IMR-90 (cell line): ENCODE measurements around the gene NUDCD3. TPM values are rescaled to one million over a fixed set of nuclear protein-coding genes. Genes with fewer than 3 reads are reported as not detected.

Source experiments
- ATAC-seq: fragments of 200-7000 bp; cut with Tn5 transposase; 2 replicates; pipeline ENCODE4 v1.9.1; 2020; ENCODE audit warnings: low read depth, mild to moderate bottlenecking, moderate library complexity
- BruUV-seq: library from RNA; stranded (reverse); fragments of 400-500 nt; replicated peaks from 2 replicates; lab custom pipeline; 2021; lab: Mats Ljungman, UMichigan
- CTCF ChIA-PET: fragments of 300-600 bp; formaldehyde crosslinking; extraction: SDS; loops from one replicate; lab custom pipeline; 2021; ENCODE audit warnings: antibody characterized with exemption; lab: Yijun Ruan, JAX
- POLR2A ChIA-PET: fragments of 300-600 bp; sonication (Branson Sonifier 250); formaldehyde crosslinking; loops from one replicate; lab custom pipeline; 2022; ENCODE audit warnings: antibody characterized with exemption; ENCODE audit not compliant: unreplicated experiment; lab: Charles Lee
- DNase-seq: peaks from one replicate; pipeline ENCODE4 v3.0.0; 2013
- H2AFZ ChIP-seq: replicated peaks from 2 replicates; pipeline ENCODE3; 2013; ENCODE audit warnings: low read length, mild to moderate bottlenecking; ENCODE audit not compliant: poor library complexity
- H2AK5ac ChIP-seq: 2 replicates; pipeline ENCODE4 v1.6.1; 2013; ENCODE audit warnings: low read depth, low read length, inconsistent platforms
- H2AK9ac ChIP-seq: replicated peaks from 2 replicates; pipeline ENCODE3; 2013; ENCODE audit warnings: mild to moderate bottlenecking, low read depth, low read length, moderate library complexity; ENCODE audit not compliant: poor library complexity
- H2BK120ac ChIP-seq: 2 replicates; pipeline ENCODE4 v1.6.1; 2013; ENCODE audit warnings: low read depth, low read length, inconsistent platforms
- H2BK15ac ChIP-seq: 3 replicates; pipeline ENCODE4 v1.6.1; 2013; ENCODE audit warnings: low read depth, low read length, inconsistent platforms
- H2BK20ac ChIP-seq: 2 replicates; pipeline ENCODE4 v1.6.1; 2013; ENCODE audit warnings: low read depth, mild to moderate bottlenecking, inconsistent platforms, low read length, moderate library complexity
- H2BK5ac ChIP-seq: 2 replicates; pipeline ENCODE4 v1.6.1; 2013; ENCODE audit warnings: mild to moderate bottlenecking, low read depth, low read length, inconsistent platforms; ENCODE audit not compliant: poor library complexity, severe bottlenecking
- H3K14ac ChIP-seq: replicated peaks from 2 replicates; pipeline ENCODE4 v1.6.1; 2013; ENCODE audit warnings: low read depth, low read length, inconsistent platforms
- H3K18ac ChIP-seq: 2 replicates; pipeline ENCODE4 v1.6.1; 2013; ENCODE audit warnings: low read depth, low read length, control low read depth
- H3K23ac ChIP-seq: 2 replicates; pipeline ENCODE4 v1.6.1; 2013; ENCODE audit warnings: low read depth, low read length, inconsistent platforms
- H3K27ac ChIP-seq: 2 replicates; pipeline ENCODE4 v1.5.1; 2013; ENCODE audit warnings: mild to moderate bottlenecking, control low read depth, low read length; ENCODE audit not compliant: insufficient read depth
- H3K27me3 ChIP-seq: 2 replicates; pipeline ENCODE4 v1.6.1; 2013; ENCODE audit warnings: low read length; ENCODE audit not compliant: control insufficient read depth, insufficient read depth
- H3K36me3 ChIP-seq: 2 replicates; pipeline ENCODE4 v1.6.1; 2013; ENCODE audit warnings: low read length, mixed read lengths; ENCODE audit not compliant: control insufficient read depth, insufficient read depth
- H3K4ac ChIP-seq: 2 replicates; pipeline ENCODE4 v1.6.1; 2013; ENCODE audit warnings: low read depth, low read length, inconsistent platforms
- H3K4me1 ChIP-seq: 2 replicates; pipeline ENCODE4 v1.6.1; 2013; ENCODE audit warnings: low read length, mixed read lengths; ENCODE audit not compliant: control insufficient read depth, insufficient read depth
- H3K4me2 ChIP-seq: 2 replicates; pipeline ENCODE4 v1.6.1; 2013; ENCODE audit warnings: low read depth, mild to moderate bottlenecking, control low read depth, low read length, moderate library complexity
- H3K4me3 ChIP-seq: 2 replicates; pipeline ENCODE4 v1.5.1; 2013; ENCODE audit warnings: low read depth, mild to moderate bottlenecking, control low read depth, low read length, moderate library complexity; ENCODE audit not compliant: insufficient read depth
- H3K56ac ChIP-seq: 2 replicates; pipeline ENCODE4 v1.6.1; 2013; ENCODE audit warnings: low read length, inconsistent platforms; ENCODE audit not compliant: insufficient read depth; ENCODE audit errors: extremely low read depth
- H3K79me1 ChIP-seq, 2 experiments: 2 replicates each; pipeline ENCODE4 v1.6.1; 2013; ENCODE audit warnings: low read length in 2 of 2, inconsistent platforms in 1 of 2, low read depth in 1 of 2
- H3K9ac ChIP-seq: 2 replicates; pipeline ENCODE4 v1.6.1; 2013; ENCODE audit warnings: low read depth, low read length, control low read depth
- H3K9me1 ChIP-seq: 2 replicates; pipeline ENCODE4 v1.6.1; 2013; ENCODE audit warnings: low read length, inconsistent platforms; ENCODE audit not compliant: insufficient read depth
- H3K9me3 ChIP-seq: 2 replicates; pipeline ENCODE4 v1.6.1; 2013; ENCODE audit warnings: low read length; ENCODE audit not compliant: control insufficient read depth, insufficient read depth
- H4K20me1 ChIP-seq: 2 replicates; pipeline ENCODE4 v1.6.1; 2013; ENCODE audit warnings: low read length, inconsistent platforms; ENCODE audit not compliant: insufficient read depth
- H4K5ac ChIP-seq: 2 replicates; pipeline ENCODE4 v1.6.1; 2013; ENCODE audit warnings: mild to moderate bottlenecking, low read depth, low read length, control low read depth
- H4K8ac ChIP-seq, 2 experiments: 2 replicates each; pipeline ENCODE4 v1.6.1; 2013; ENCODE audit warnings: low read depth in 2 of 2, low read length in 2 of 2, control low read depth in 1 of 2, inconsistent platforms in 1 of 2
- H4K91ac ChIP-seq: 2 replicates; pipeline ENCODE4 v1.6.1; 2013; ENCODE audit warnings: low read depth, low read length, inconsistent platforms; ENCODE audit not compliant: insufficient read depth
- BHLHE40 ChIP-seq: fragments of 150-350 bp; IDR thresholded peaks from 2 replicates; pipeline ENCODE4 v1.6.1; 2016; ENCODE audit warnings: mild to moderate bottlenecking, low read depth, low read length
- MAFK ChIP-seq: IDR thresholded peaks from 2 replicates; pipeline ENCODE4 v1.6.1; 2012; ENCODE audit warnings: low read depth, low read length, improper control_type of control experiment
- MXI1 ChIP-seq: IDR thresholded peaks from 2 replicates; pipeline ENCODE4 v1.6.1; 2012; ENCODE audit warnings: low read depth, mild to moderate bottlenecking, low read length, moderate library complexity, borderline replicate concordance
- NFE2L2 ChIP-seq: fragments of 150-350 bp; IDR thresholded peaks from 2 replicates; pipeline ENCODE4 v1.6.1; 2016; ENCODE audit warnings: low read depth, mild to moderate bottlenecking, low read length
- POLR2A ChIP-seq: IDR thresholded peaks from 2 replicates; pipeline ENCODE4 v1.6.1; 2012; ENCODE audit warnings: mild to moderate bottlenecking, low read depth, low read length
- RAD21 ChIP-seq: IDR thresholded peaks from 2 replicates; pipeline ENCODE4 v1.6.1; 2012; ENCODE audit warnings: low read length, improper control_type of control experiment
- USF2 ChIP-seq: fragments of 150-350 bp; IDR thresholded peaks from 2 replicates; pipeline ENCODE4 v1.6.1; 2017; ENCODE audit warnings: mild to moderate bottlenecking, antibody characterized with exemption, low read length, low read depth
- WGBS, 2 experiments: methylation state at CpG; one replicate each; pipeline versions ENCODE4 v1.1.5 to v1.1.7; 2013; ENCODE audit warnings: missing lambda C conversion rate in 2 of 2; ENCODE audit not compliant: insufficient read length in 1 of 2; ENCODE audit errors: extremely low coverage in 2 of 2; 5-methylcytosine and 5-hydroxymethylcytosine counted together
- dilution Hi-C: fragments of 300-500 bp; cut with HindIII; formaldehyde crosslinking; loops from one replicate; pipeline ENCODE4 v1.14.3; 2018; ENCODE audit warnings: low sequenced_read_pairs; ENCODE audit not compliant: unreplicated experiment
- in situ Hi-C: fragments of 300-500 bp; cut with MboI; formaldehyde crosslinking; loops from 3 replicates; pipeline ENCODE4 v1.14.3; 2019; ENCODE audit warnings: low sequenced_read_pairs, inconsistent platforms, mixed read lengths
- intact Hi-C: fragments of 100-400 bp; cut with micrococcal nuclease; formaldehyde crosslinking; loops from 2 replicates; pipeline ENCODE4 v1.10.0; 2022
- polyA plus RNA-seq, 3 experiments: library from polyadenylated mRNA; depleted of rRNA; stranded (reverse); fragments of >200 nt; gene quantifications; 2 replicates each; pipeline ENCODE4 v1.2.3, GENCODE V29; 2012; ENCODE audit warnings: low replicate concordance in 1 of 3
- total RNA-seq: library from RNA; depleted of rRNA; stranded (reverse); fragments of >200 nt; gene quantifications from 2 replicates; pipeline ENCODE4 v1.2.3, GENCODE V29; 2012

NUDCD3 gene
- total and polyA plus RNA-seq, 2 of the 4 experiments (the other 2 are of a cell fraction) = 49.5 to 76.0 TPM

DNA sequence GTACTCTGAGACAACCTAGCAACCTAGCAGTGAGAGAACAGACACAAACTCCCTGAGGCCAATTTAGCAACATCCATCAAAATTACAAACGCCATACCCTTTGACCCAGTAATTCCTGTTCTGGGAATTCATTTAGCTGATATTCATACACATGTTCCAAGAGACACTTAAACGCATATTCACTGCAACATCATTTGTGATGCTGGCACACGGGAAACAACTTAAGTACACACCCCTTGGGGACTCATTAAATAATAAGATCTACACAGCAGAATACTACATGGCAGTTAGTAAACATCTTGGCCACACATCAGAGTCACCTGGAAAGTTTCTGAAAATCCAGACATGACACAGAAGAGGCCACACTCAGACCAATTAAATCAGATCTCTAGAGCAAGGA, 17.6 kb downstream of the NUDCD3 start:
- 71% methylated on average over 1 of the region's 3 CpGs; no CpG with 5 or more reads in 1 of the 2 experiments for WGBS, 2 experiments
- no peak overlapping the region for H2BK15ac ChIP-seq
- no peak for TF ChIP-seq MXI1
- TF ChIP-seq POLR2A = no peak
- no peak for TF ChIP-seq MAFK
- TF ChIP-seq RAD21 = no peak
- no peak for TF ChIP-seq NFE2L2
- no peak for TF ChIP-seq USF2
- no peak for TF ChIP-seq BHLHE40
- no peak overlapping the region for H4K8ac ChIP-seq
- no peak overlapping the region for H2AK5ac ChIP-seq
- H3K27ac ChIP-seq = no peak overlapping the region
- H3K56ac ChIP-seq = no peak overlapping the region
- H3K23ac ChIP-seq = no peak overlapping the region
- intact Hi-C loops (no loop called here), in situ Hi-C loops (no loop called here), dilution Hi-C loops (no loop called here)
- H2AK9ac ChIP-seq = no peak overlapping the region
- H3K14ac ChIP-seq = no peak overlapping the region
- BruUV-seq = no TSS peak
- no peak overlapping the region for H3K9ac ChIP-seq
- H3K9me1 ChIP-seq = peaks cover 14% of the 10 kb centered on the region
- H2BK5ac ChIP-seq = no peak overlapping the region
- H4K5ac ChIP-seq = no peak overlapping the region
- CTCF ChIA-PET = interaction anchor here (0.8 kb wide), 1 partner anchor 92 kb away, joined by 3 read pairs; no protein-coding TSS in a partner anchor
- peaks cover 22% of the 10 kb centered on the region for H3K36me3 ChIP-seq
- DNase-seq = no peak
- no peak overlapping the region for H2BK120ac ChIP-seq
- peaks cover 34% of the 10 kb centered on the region; the same call in 1 of the 2 replicates for H4K20me1 ChIP-seq
- no peaks in the 10 kb centered on the region for H3K27me3 ChIP-seq
- H3K9me3 ChIP-seq = no peaks in the 10 kb centered on the region
- H3K4me3 ChIP-seq = no peak overlapping the region
- no peak overlapping the region for H3K4me2 ChIP-seq
- ATAC-seq = no peak
- H3K79me1 ChIP-seq = peaks cover 47 to 83% of the 10 kb centered on the region in 2 experiments
- H3K18ac ChIP-seq = no peak overlapping the region
- no peak overlapping the region for H2AFZ ChIP-seq
- POLR2A ChIA-PET = no interaction called here
- H2BK20ac ChIP-seq = no peak overlapping the region
- peaks cover 8% of the 10 kb centered on the region for H3K4me1 ChIP-seq
- peak overlapping the region; percentile 18; the same call in 1 of the 2 replicates for H3K4ac ChIP-seq
- no peak overlapping the region for H4K91ac ChIP-seq
